SK-MEL-5 (cell line): Measurements from ENCODE around the gene NEK10. TPM values are rescaled to one million over a fixed set of nuclear protein-coding genes. Genes with fewer than 3 reads are reported as not detected.

Experiments
- DNase-seq: peaks from one replicate; pipeline ENCODE4 v3.0.0-alpha.2; 2016; ENCODE audit warnings: low read depth, low spot score
- in situ Hi-C: cut with HindIII; loops from 2 replicates; pipeline ENCODE4 v1.10.0; 2016; ENCODE audit warnings: low sequenced_read_pairs, high pct_unique_total_duplicates, low pct_unique_long_range_greater_than_20kb
- total RNA-seq: library from RNA; depleted of rRNA; stranded (reverse); fragments of >200 nt; shearing (Covaris generic); gene quantifications from 2 replicates; pipeline ENCODE4 v1.2.3, GENCODE V29; 2014

NEK10 gene
- total RNA-seq, 1 experiment from 2014 or later, result 0.32 TPM

DNA sequence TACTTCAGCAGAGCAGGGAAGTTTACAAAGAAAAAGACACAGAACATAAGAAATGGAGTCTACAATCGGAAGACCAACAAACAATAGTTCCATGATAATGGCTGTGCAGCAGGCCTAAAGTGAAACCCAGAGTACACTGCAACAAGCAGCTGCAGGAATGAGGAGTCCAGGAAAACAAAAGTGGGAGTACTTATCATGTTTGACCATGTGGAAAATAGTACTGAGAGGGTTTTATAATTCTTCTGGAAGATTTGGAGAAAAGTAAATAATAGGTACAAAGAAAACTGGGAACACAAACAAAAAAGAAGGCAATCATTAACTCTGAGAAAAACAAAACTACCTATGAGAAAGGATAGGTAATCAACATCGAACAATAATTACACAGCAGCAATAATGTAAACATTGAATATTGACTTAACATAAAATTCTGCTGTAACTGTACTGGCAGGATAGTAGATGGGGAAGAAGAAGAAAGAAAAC, 87.5 kb downstream of the NEK10 start:
- no peak for DNase-seq
- in situ Hi-C loops, result no loop called here

DNA sequence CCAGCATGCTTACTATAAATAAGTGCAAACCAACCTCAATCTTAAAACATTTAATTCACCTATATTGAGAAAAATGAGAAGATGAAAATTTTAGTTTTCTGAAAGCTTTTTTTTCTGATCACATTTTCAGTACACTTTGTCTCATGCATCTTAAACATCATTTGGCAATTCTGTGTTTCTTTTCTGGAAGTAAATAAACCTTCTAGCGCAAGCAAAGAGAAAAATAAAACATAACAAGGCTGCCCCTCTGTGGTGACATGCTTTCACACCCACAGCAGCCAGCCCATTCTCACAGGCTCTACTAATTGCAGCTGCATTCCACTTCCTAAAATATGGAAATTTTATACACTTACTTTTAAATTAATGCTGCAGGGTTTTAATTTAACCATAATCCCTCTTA, 90.1 kb downstream of the NEK10 start:
- peak; percentile 41 for DNase-seq
- in situ Hi-C loops, result no loop called here

DNA sequence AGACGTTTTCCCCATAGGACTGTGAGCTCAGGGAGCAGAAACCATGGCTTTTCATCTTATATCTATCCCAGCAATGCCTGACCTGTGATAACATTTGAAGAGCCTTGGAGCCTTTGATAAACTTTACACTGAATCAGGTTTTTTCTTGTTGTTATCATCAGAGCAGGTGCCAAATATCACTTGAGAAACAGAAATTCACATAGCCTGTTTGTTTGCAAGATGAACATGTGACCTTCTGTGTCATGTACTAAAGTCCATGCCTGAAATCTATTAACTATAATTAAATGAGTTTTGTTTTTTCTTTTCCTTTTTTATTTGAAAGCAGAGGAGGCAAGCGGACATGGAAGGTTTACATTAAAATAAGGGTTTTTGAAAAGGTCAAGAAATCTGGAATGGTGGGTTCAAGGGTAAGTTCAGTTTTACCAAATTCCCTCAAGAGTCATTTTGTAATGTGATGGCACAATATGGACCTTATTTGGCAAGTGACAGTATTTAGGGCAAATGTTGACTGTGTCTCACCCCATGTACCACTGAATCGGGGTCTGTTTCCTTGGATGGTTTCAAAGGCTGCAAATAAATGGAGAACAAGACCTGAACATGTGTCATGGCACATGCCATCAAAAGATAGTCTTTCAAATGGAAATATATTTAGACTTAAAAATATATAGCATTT, 90.7 kb downstream of the NEK10 start:
- in situ Hi-C loops, result no loop called here
- DNase-seq, result no peak

DNA sequence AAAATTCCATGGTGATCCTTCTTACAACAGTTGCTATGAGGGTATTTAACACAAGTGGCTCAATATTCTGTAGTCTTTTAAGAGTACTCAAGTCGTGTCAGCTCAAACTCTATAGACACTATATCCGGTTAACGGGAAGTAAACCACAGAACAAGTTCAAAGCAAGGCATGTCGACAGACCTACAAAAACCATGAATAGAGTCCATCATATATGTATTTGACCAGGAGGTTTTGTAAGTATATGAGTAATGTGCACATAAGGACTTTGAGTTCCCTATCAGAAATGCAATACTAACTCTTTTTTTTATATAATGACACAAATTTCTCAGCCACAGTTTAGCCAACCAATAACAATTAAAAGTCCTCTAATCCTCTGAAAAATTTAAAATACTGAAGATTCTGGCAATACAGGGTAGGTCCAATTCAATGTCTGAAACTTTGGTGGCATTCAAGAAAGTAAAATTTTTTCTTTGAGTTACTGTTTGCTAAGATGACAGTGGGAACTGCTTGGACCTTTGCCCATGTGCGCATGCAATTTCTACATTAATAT, 93.7 kb downstream of the NEK10 start:
- DNase-seq, result no peak
- in situ Hi-C loops, result no loop called here

DNA sequence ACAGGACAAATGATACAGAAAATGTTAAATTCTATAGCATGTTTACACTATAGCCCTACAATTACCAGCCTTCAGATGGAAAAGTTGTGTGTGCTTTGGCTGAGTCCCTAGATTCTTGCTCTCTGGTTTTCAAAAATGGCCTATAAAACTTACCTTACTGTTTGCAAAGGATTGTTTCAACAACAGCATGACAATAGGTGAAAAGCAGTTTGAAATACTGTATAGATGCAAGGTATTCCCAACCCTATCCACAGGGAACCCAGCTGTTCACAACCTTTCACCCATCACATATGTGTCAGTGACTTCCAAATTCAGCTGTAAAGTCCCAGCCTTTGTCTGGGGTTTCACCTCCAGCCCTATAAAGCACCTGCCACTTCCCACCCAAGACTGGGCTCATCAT, 97.3 kb downstream of the NEK10 start:
- in situ Hi-C loops, result loop anchor here (25.0 kb wide), 1 partner anchor 135 kb away; no protein-coding TSS in a partner anchor
- DNase-seq, result no peak

DNA sequence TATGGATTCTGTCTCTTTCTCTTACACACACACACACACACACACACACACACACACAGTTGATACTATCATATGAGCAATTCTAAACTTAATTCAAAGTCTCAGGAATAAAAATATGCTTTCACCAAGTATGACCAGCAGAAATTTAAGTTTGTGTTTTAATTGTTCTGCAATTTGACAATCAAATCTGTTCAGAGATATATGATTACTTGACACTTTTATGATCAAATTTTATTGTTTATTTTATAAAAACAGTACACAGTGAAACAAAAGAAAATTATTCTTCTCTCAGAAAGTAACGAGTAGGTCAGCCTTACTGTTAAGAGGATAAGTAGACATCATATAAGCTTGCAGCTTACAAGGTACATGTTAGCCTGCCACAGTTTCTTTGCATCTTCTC, 114.3 kb downstream of the NEK10 start:
- DNase-seq, result no peak
- in situ Hi-C loops, result loop anchor here (25.0 kb wide), 1 partner anchor 118 kb away; no protein-coding TSS in a partner anchor

DNA sequence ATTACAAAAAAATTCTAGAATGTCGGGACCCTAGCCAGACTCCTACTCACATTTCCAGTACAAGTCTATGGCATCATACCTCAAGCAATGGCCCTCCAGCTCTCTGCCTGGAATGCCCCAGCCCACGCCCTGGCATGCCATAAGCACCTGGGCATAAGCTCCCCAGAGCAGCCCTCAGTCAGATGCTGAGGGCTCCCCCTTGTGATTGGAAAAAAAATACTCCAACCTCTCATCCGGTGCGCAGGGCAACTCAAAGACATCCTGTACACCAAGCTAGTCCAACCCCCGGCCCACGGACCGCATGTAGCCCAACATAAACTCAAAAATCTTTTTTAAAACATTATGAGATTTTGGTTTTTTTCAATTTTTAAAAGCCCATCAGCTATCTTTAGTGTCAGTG, 115.4 kb downstream of the NEK10 start:
- in situ Hi-C loops, result loop anchor here (25.0 kb wide), 1 partner anchor 117 kb away; no protein-coding TSS in a partner anchor
- peak; percentile 71 for DNase-seq

DNA sequence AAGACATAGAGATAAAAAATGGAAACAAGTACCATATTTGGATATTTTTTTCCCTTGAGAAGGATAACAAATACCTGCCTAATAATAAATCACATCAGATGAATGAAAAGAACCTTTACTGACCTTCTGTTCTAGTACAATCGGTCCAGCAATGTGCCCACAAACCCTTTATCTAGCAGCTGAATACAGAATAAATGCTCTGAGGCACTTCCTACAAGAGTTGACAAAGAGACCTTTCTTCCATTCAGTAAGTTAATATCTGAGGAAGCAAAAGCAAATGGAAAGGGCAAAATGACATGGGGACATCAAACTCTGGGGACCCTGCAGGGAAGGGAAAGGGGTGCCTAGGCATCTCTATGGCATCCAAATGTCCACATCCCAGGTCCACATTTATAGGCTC, 115.8 kb downstream of the NEK10 start:
- in situ Hi-C loops, result loop anchor here (25.0 kb wide), 1 partner anchor 116 kb away; no protein-coding TSS in a partner anchor
- DNase-seq, result peak; percentile 36

DNA sequence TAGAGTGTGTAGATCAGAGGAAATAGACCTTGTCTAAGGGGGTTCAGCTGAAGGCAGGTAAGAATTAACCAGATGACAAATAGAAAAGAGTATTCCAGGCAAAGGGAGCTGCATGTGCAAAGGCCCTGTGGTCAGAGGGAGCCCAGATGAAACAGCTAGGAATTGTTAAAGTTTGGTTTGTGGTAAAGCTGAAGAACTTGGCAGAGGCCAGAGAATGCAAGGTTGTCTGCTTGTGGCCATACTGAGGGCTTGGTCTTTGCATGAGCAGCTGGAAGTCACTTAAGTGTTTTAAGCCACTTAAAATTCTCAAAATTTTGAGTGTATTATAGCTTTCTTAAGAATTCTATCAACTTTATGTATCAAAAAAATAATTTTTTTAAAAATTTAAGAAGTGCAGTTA, 116.5 kb downstream of the NEK10 start:
- DNase-seq, result no peak
- in situ Hi-C loops, result loop anchor here (25.0 kb wide), 1 partner anchor 115 kb away; no protein-coding TSS in a partner anchor

DNA sequence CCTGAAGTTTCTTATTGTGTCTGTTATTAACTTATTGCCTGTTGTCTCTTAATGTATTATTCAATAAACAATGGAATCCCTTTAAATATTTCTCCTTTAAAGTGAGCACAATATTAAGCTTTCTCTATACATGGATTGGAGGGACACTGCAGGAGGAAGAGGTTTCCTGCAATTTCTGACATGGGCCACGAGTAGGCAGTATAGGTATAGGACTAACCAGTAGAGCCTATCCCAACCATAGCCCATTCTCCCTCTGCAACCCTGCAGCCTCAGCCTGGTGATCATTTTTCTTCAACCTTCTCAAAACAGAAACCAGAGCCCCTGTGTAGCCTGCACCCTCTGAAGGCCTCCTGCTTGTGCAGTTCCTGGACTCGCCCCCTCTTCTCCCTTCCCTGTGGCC, 124.8 kb downstream of the NEK10 start:
- in situ Hi-C loops, result no loop called here

DNA sequence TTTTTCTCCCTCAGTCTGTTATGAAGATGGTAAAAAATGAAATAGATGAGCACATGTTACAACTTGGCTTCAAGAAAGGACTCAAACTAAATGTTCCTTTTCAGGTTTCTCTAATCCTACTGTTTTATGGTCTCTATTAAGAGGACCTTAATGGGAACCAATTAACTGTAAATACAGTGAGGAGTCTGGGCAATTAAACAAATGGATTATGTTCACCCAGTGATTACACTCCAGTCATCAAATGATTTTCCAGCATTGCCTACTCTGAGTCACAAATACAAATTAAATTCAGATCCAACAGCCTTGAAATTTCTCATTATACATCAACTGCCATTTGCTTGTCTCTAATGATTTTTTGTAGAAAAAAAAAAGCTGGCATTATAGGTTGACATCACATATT, 129.2 kb downstream of the NEK10 start:
- no peak for DNase-seq
- in situ Hi-C loops, result no loop called here

More for the DNA sequence above, 124.8 kb downstream of the NEK10 start:
- DNase-seq, result no peak

DNA sequence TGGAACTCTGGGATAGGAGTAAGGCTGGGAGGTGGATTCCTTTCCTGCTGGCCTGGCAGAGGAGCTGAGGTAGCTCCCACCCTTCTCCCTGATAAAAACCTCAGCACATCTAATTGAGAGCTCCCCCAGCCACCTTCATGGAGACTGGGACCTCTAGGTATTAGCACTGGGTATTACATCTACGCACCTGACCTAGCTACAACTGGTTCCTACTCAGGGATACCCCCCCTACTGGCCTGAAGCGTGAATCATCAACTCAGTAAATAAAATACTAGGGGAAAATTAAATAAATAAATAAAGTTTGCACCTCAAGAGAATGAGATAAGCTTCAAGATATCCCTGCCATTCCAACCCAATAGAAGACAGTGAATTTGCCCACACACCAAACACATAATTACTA, 140.4 kb downstream of the NEK10 start:
- DNase-seq, result peak; percentile 41
- in situ Hi-C loops, result no loop called here

DNA sequence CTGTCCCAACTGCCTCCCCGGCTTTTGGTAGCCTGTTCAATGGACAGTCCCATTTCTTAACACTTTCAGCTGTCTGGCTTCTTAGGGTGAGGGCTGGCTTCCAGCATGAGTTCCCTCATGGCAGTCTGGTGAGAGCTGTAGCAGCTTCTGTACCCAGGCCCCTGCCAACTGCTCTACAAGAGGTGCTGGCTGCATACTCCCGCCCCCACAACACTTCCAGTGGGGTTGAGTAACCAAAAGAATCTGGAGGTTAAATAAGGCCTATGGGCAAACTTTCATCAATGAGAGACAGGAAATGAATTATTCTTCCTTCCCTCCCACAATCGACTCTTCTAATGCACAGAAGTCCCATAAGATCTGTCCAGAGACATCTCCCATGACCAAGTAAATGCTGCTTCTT, 145.0 kb downstream of the NEK10 start:
- no peak for DNase-seq
- in situ Hi-C loops, result no loop called here

DNA sequence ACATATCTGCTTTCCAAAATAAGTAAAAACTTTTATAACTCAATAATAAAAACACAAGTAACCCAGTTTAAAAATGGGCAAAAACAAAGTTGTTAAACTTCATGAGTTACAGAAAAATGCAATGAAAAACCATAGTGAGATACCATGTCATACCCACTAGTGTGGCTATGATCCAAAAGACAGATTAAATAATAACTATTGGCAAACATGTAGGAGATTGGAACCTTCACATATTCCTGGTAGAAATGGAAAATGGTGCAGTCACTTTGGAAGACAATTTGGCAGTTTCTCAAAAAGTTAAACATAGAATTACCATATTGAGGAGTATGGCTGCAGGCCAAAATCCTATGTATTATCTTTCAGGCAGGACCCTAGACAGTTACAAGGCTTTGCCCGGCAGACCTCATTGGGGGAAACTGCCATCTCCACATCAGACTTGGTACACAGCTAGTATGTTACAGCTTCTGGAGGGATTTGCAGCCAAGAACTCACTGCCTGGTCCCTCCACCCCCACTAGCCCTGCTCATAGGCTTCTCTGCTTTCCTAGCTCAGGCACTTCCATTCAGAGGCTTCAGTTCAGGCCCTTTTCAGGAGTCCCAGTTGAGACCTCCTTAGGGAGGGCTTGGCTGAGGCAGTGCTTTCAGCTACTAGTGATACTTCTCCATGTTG, 147.8 kb downstream of the NEK10 start:
- no peak for DNase-seq
- in situ Hi-C loops, result no loop called here

DNA sequence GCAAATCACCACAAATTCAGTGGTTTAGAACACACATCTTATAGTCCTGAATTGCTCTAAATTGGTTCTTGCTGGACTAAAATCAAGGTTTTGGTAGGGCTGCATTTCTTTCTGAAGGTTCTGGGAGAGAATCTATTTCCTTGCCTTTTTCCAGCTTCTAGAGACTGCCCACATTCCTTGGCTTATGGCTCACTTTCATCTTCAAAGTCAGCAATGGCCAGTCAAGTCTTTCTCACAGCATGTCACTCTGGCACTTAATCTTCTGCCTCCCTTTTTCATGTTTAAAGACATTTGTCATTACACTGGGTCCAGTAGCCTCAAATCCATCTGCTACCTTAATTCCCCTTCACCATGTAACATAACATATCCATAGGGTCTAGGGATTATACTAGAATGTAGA, 149.0 kb downstream of the NEK10 start:
- in situ Hi-C loops, result no loop called here
- DNase-seq, result no peak

DNA sequence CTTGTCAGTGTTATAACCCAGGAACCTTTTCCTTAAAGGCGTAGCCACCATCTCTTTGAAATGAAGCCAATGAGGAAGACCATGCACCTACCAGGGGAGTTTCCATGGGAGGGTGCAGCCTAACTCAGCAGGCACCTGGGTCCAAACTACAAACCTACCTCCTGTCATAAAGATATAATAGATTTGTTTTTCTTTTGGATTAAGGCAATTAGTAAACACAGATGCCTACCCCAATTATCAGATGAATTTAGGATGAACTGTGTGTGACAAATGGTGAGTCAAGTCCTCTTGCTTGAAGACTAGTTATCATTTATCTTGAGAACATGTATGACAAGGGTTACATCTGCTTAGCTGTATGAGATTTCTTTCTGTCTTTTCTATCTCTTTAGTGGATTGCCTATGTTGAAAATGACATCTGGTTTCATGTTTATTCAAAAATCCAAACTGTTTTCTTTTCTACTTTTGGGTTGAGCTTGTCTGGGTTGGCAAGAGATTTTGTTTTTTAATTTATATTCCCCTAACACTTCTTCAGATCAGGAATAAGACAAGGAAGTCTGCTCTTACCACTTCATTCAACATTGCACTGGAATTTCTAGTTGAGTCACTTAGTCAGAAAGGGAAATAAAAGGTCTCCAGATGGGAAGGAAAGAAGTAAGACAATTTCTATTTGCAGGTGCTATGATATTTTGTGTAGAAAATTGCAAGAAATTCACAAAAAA, 149.9 kb downstream of the NEK10 start:
- in situ Hi-C loops, result no loop called here
- no peak for DNase-seq

DNA sequence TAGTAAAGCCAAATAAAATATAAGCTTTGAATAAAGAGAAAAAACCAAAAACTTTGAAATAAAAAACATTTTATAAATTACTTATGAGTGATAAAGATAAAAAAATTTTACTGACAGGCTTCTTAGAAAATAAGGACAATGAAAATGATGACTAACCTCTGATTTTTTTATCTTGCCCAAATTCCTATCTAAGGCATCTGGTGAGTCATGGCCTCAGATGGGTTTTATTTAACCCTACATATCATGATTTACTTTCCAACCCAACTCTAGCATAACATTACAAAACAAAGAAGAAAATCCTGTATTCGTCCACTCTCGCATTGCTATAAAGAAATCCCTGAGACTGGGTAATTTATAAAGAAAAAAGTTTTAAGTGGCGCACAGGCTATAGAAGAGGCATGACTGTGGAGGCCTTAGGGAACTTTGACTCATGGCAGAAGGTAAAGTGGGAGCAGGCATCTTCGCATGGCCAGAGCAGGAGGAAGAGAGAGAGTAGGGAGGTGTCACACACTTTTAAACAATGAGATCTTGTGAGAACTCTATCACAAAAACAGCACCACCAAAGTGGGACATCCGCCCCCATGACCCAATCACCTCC, 152.1 kb downstream of the NEK10 start:
- no peak for DNase-seq
- in situ Hi-C loops, result no loop called here
